WTC11 (cell line): ENCODE measurements around the gene NPLOC4. TPM values are rescaled to one million over a fixed set of nuclear protein-coding genes. Genes with fewer than 3 reads are reported as not detected.

Experiments
- ATAC-seq: fragments of 200-7000 bp; cut with Tn5 transposase; 2 replicates; pipeline ENCODE4 v1.10.0; 2021; ENCODE audit warnings: mild to moderate bottlenecking, moderate library complexity
- CTCF ChIA-PET: fragments of 300-600 bp; sonication (Branson Sonifier 250); formaldehyde crosslinking; loops from one replicate; lab custom pipeline; 2021; ENCODE audit warnings: antibody characterized with exemption; lab: Charles Lee
- POLR2A ChIA-PET: fragments of 350-600 bp; sonication (Branson Sonifier 250); formaldehyde crosslinking; loops from one replicate; lab custom pipeline; 2021; ENCODE audit warnings: antibody characterized with exemption; lab: Charles Lee
- DNase-seq: peaks from one replicate; pipeline ENCODE4 v3.0.0; 2021; ENCODE audit warnings: low spot score
- H3K27ac Mint-ChIP-seq: 2 replicates; pipeline ENCODE4 v1.8.0; 2021; ENCODE audit warnings: mixed read lengths
- H3K27me3 Mint-ChIP-seq: 2 replicates; pipeline ENCODE4 v1.8.0; 2021; ENCODE audit warnings: low read depth, mild to moderate bottlenecking, moderate library complexity, mixed read lengths
- H3K36me3 Mint-ChIP-seq: 2 replicates; pipeline ENCODE4 v1.8.0; 2021; ENCODE audit warnings: mixed read lengths
- H3K4me1 Mint-ChIP-seq: 2 replicates; pipeline ENCODE4 v1.8.0; 2022; ENCODE audit warnings: mixed read lengths
- H3K4me3 Mint-ChIP-seq: 2 replicates; pipeline ENCODE4 v1.8.0; 2021; ENCODE audit warnings: mild to moderate bottlenecking, moderate library complexity, mixed read lengths
- H3K9me3 Mint-ChIP-seq: 2 replicates; pipeline ENCODE4 v1.8.0; 2021; ENCODE audit warnings: mixed read lengths
- CTCF ChIP-seq: fragments of 200-600 bp; IDR thresholded peaks from 2 replicates; pipeline ENCODE4 v1.8.0; 2022; ENCODE audit warnings: antibody characterized with exemption
- E2F5 ChIP-seq: sonication (generic); formaldehyde crosslinking; IDR thresholded peaks from 2 replicates; pipeline ENCODE4 v1.8.1; 2022; ENCODE audit warnings: mild to moderate bottlenecking, moderate library complexity, missing genetic modification reagents
- ERG ChIP-seq: fragments of 250-450 bp; sonication (Bioruptor Pico); IDR thresholded peaks from 2 replicates; pipeline ENCODE4 v1.8.0; 2021; ENCODE audit warnings: mild to moderate bottlenecking
- ESRRA ChIP-seq: sonication (generic); formaldehyde crosslinking; IDR thresholded peaks from 2 replicates; pipeline ENCODE4 v1.8.1; 2022; ENCODE audit warnings: mild to moderate bottlenecking, missing genetic modification reagents, borderline replicate concordance
- GTF2I ChIP-seq: fragments of 250-450 bp; sonication (Bioruptor Pico); conservative IDR thresholded peaks from 2 replicates; pipeline ENCODE4 v1.4.0; 2021; ENCODE audit warnings: mild to moderate bottlenecking
- IRF2 ChIP-seq: sonication (generic); formaldehyde crosslinking; IDR thresholded peaks from 2 replicates; pipeline ENCODE4 v1.8.0; 2022; ENCODE audit warnings: low read depth, missing genetic modification reagents, borderline replicate concordance
- JUN ChIP-seq: sonication (generic); formaldehyde crosslinking; IDR thresholded peaks from 2 replicates; pipeline ENCODE4 v1.8.0; 2023; ENCODE audit warnings: mild to moderate bottlenecking, missing genetic modification reagents
- NFYB ChIP-seq: sonication (generic); formaldehyde crosslinking; conservative IDR thresholded peaks from 2 replicates; pipeline ENCODE4 v1.8.0; 2022; ENCODE audit warnings: low read depth, missing genetic modification reagents
- NR2C2 ChIP-seq: sonication (generic); formaldehyde crosslinking; IDR thresholded peaks from 2 replicates; pipeline ENCODE4 v1.8.0; 2022; ENCODE audit warnings: mild to moderate bottlenecking, missing genetic modification reagents
- RELA ChIP-seq: sonication (generic); formaldehyde crosslinking; IDR thresholded peaks from 2 replicates; pipeline ENCODE4 v1.8.1; 2022; ENCODE audit warnings: missing genetic modification reagents, mild to moderate bottlenecking, borderline replicate concordance
- SMAD4 ChIP-seq: sonication (generic); formaldehyde crosslinking; IDR thresholded peaks from 2 replicates; pipeline ENCODE4 v1.8.0; 2022; ENCODE audit warnings: mild to moderate bottlenecking, missing genetic modification reagents
- SP1 ChIP-seq: sonication (generic); formaldehyde crosslinking; conservative IDR thresholded peaks from 2 replicates; pipeline ENCODE4 v1.8.1; 2022; ENCODE audit warnings: missing genetic modification reagents
- TEAD4 ChIP-seq: sonication (generic); formaldehyde crosslinking; IDR thresholded peaks from 2 replicates; pipeline ENCODE4 v1.8.0; 2022; ENCODE audit warnings: mild to moderate bottlenecking, missing genetic modification reagents
- ZMAT4 ChIP-seq: fragments of 250-450 bp; sonication (Bioruptor Pico); IDR thresholded peaks from 2 replicates; pipeline ENCODE4 v1.9.0; 2021; ENCODE audit warnings: mild to moderate bottlenecking
- ZNF121 ChIP-seq: sonication (generic); formaldehyde crosslinking; IDR thresholded peaks from 2 replicates; pipeline ENCODE4 v1.8.0; 2023; ENCODE audit warnings: missing genetic modification reagents
- total RNA-seq: library from RNA; stranded (reverse); gene quantifications from 3 replicates; pipeline ENCODE4 v1.2.3, GENCODE V29; 2021
- TF ChIP-seq, protein P1 (sequence below): fragments of 250-450 bp; sonication (Bioruptor Pico); IDR thresholded peaks from 2 replicates; pipeline ENCODE4 v1.9.0; 2021; ENCODE audit warnings: mild to moderate bottlenecking
- TF ChIP-seq, protein P2 (sequence below): sonication (generic); formaldehyde crosslinking; conservative IDR thresholded peaks from 2 replicates; pipeline ENCODE4 v1.8.1; 2022; ENCODE audit warnings: mild to moderate bottlenecking, missing genetic modification reagents
- TF ChIP-seq, protein P3 (sequence below): sonication (generic); formaldehyde crosslinking; IDR thresholded peaks from 2 replicates; pipeline ENCODE4 v1.8.0; 2022; ENCODE audit warnings: mild to moderate bottlenecking, missing genetic modification reagents
- TF ChIP-seq, protein P4 (sequence below): sonication (generic); formaldehyde crosslinking; IDR thresholded peaks from 2 replicates; pipeline ENCODE4 v1.8.0; 2023; ENCODE audit warnings: missing genetic modification reagents
- TF ChIP-seq, protein P5 (sequence below): sonication (generic); formaldehyde crosslinking; IDR thresholded peaks from 2 replicates; pipeline ENCODE4 v1.8.0; 2023; ENCODE audit warnings: missing genetic modification reagents, mild to moderate bottlenecking, borderline replicate concordance

Gene NPLOC4
- total RNA-seq, 1 experiment from 2014 or later: 83.5 TPM

GRCh38 chr17:81590121-81590520, 46.8 kb downstream of the NPLOC4 start:
- Mint-ChIP-seq H3K36me3 (peaks cover 62% of the 10 kb centered on the region), H3K4me3 (no peak overlapping the region), H3K9me3 (no peaks in the 10 kb centered on the region), H3K27me3 (no peaks in the 10 kb centered on the region), H3K4me1 (no peaks in the 10 kb centered on the region)
- TF ChIP-seq SP1: no peak
- no peak for TF ChIP-seq ZMAT4 (CRISPR knock-in tag)
- TF ChIP-seq ERG (CRISPR knock-in tag): no peak
- TF ChIP-seq, protein P1, sequence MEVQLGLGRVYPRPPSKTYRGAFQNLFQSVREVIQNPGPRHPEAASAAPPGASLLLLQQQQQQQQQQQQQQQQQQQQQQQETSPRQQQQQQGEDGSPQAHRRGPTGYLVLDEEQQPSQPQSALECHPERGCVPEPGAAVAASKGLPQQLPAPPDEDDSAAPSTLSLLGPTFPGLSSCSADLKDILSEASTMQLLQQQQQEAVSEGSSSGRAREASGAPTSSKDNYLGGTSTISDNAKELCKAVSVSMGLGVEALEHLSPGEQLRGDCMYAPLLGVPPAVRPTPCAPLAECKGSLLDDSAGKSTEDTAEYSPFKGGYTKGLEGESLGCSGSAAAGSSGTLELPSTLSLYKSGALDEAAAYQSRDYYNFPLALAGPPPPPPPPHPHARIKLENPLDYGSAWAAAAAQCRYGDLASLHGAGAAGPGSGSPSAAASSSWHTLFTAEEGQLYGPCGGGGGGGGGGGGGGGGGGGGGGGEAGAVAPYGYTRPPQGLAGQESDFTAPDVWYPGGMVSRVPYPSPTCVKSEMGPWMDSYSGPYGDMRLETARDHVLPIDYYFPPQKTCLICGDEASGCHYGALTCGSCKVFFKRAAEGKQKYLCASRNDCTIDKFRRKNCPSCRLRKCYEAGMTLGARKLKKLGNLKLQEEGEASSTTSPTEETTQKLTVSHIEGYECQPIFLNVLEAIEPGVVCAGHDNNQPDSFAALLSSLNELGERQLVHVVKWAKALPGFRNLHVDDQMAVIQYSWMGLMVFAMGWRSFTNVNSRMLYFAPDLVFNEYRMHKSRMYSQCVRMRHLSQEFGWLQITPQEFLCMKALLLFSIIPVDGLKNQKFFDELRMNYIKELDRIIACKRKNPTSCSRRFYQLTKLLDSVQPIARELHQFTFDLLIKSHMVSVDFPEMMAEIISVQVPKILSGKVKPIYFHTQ (CRISPR knock-in tag): no peak
- no peak for TF ChIP-seq JUN (CRISPR knock-in tag)
- TF ChIP-seq RELA (CRISPR knock-in tag): no peak
- TF ChIP-seq, protein P2, sequence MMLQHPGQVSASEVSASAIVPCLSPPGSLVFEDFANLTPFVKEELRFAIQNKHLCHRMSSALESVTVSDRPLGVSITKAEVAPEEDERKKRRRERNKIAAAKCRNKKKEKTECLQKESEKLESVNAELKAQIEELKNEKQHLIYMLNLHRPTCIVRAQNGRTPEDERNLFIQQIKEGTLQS (CRISPR knock-in tag): no peak
- TF ChIP-seq GTF2I (CRISPR knock-in tag): no peak
- TF ChIP-seq, protein P3, sequence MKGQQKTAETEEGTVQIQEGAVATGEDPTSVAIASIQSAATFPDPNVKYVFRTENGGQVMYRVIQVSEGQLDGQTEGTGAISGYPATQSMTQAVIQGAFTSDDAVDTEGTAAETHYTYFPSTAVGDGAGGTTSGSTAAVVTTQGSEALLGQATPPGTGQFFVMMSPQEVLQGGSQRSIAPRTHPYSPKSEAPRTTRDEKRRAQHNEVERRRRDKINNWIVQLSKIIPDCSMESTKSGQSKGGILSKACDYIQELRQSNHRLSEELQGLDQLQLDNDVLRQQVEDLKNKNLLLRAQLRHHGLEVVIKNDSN: no peak
- TF ChIP-seq TEAD4 (CRISPR knock-in tag): no peak
- TF ChIP-seq, all 79 proteins: peak for 0
- ChIA-PET POLR2A (no interaction called here), CTCF (no interaction called here)
- DNase-seq: no peak
- no peak for ATAC-seq
- no peak overlapping the region for H3K27ac Mint-ChIP-seq

GRCh38 chr17:81589612-81590011, 47.3 kb downstream of the NPLOC4 start:
- Mint-ChIP-seq H3K27ac (no peak overlapping the region), H3K4me3 (no peak overlapping the region), H3K4me1 (no peaks in the 10 kb centered on the region), H3K36me3 (peaks cover 58% of the 10 kb centered on the region), H3K9me3 (no peaks in the 10 kb centered on the region), H3K27me3 (no peaks in the 10 kb centered on the region)
- no peak for DNase-seq
- TF ChIP-seq ZNF121 (CRISPR knock-in tag) (0 out of 2 replicates have a peak, but pooled peaks have one; percentile 9), SMAD4 (no peak)
- TF ChIP-seq, protein P4, sequence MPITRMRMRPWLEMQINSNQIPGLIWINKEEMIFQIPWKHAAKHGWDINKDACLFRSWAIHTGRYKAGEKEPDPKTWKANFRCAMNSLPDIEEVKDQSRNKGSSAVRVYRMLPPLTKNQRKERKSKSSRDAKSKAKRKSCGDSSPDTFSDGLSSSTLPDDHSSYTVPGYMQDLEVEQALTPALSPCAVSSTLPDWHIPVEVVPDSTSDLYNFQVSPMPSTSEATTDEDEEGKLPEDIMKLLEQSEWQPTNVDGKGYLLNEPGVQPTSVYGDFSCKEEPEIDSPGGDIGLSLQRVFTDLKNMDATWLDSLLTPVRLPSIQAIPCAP (CRISPR knock-in tag): no peak
- no peak for ATAC-seq
- CTCF ChIA-PET: no interaction called here
- POLR2A ChIA-PET: no interaction called here

GRCh38 chr17:81586096-81586495, 50.8 kb downstream of the NPLOC4 start:
- no peak for DNase-seq
- H3K4me1 Mint-ChIP-seq: no peaks in the 10 kb centered on the region
- no peak for TF ChIP-seq NFYB (CRISPR knock-in tag)
- no peak for TF ChIP-seq NR2C2
- no peak for TF ChIP-seq IRF2 (CRISPR knock-in tag)
- no peak for TF ChIP-seq CTCF
- TF ChIP-seq, protein P5, sequence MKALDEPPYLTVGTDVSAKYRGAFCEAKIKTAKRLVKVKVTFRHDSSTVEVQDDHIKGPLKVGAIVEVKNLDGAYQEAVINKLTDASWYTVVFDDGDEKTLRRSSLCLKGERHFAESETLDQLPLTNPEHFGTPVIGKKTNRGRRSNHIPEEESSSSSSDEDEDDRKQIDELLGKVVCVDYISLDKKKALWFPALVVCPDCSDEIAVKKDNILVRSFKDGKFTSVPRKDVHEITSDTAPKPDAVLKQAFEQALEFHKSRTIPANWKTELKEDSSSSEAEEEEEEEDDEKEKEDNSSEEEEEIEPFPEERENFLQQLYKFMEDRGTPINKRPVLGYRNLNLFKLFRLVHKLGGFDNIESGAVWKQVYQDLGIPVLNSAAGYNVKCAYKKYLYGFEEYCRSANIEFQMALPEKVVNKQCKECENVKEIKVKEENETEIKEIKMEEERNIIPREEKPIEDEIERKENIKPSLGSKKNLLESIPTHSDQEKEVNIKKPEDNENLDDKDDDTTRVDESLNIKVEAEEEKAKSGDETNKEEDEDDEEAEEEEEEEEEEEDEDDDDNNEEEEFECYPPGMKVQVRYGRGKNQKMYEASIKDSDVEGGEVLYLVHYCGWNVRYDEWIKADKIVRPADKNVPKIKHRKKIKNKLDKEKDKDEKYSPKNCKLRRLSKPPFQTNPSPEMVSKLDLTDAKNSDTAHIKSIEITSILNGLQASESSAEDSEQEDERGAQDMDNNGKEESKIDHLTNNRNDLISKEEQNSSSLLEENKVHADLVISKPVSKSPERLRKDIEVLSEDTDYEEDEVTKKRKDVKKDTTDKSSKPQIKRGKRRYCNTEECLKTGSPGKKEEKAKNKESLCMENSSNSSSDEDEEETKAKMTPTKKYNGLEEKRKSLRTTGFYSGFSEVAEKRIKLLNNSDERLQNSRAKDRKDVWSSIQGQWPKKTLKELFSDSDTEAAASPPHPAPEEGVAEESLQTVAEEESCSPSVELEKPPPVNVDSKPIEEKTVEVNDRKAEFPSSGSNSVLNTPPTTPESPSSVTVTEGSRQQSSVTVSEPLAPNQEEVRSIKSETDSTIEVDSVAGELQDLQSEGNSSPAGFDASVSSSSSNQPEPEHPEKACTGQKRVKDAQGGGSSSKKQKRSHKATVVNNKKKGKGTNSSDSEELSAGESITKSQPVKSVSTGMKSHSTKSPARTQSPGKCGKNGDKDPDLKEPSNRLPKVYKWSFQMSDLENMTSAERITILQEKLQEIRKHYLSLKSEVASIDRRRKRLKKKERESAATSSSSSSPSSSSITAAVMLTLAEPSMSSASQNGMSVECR (CRISPR knock-in tag): no peak
- TF ChIP-seq ESRRA: no peak
- no peak for TF ChIP-seq E2F5

More at GRCh38 chr17:81586096-81586495, 50.8 kb downstream of the NPLOC4 start:
- Mint-ChIP-seq H3K36me3 (peaks cover 68% of the 10 kb centered on the region), H3K27ac (no peak overlapping the region), H3K27me3 (no peaks in the 10 kb centered on the region), H3K9me3 (no peaks in the 10 kb centered on the region), H3K4me3 (no peak overlapping the region)
- ChIA-PET POLR2A (no interaction called here), CTCF (interaction anchor here (0.9 kb wide), 1 partner anchor 63 kb away, joined by 3 read pairs; no protein-coding TSS in a partner anchor)
- ATAC-seq: no peak
